Duodenal mucosa (tissue), 2 donors: ENCODE data around the gene ARMC3.

Experiments
- H3K27ac ChIP-seq: one replicate; pipeline ENCODE4 v1.7.0; 2013; ENCODE audit warnings: low read depth, low read length
- H3K27me3 ChIP-seq, 2 donors: one replicate each; pipeline ENCODE4 v1.7.0; 2013; ENCODE audit warnings: low read length in 2 of 2, control low read depth in 1 of 2; ENCODE audit not compliant: insufficient read depth in 2 of 2, control insufficient read depth in 1 of 2
- H3K36me3 ChIP-seq, 2 donors: one replicate each; pipeline ENCODE4 v1.7.0; 2013; ENCODE audit warnings: low read length in 2 of 2, control low read depth in 1 of 2; ENCODE audit not compliant: insufficient read depth in 2 of 2, control insufficient read depth in 1 of 2
- H3K4me1 ChIP-seq, 2 donors: one replicate each; pipeline ENCODE4 v1.7.0; 2013; ENCODE audit warnings: low read length in 2 of 2, control low read depth in 1 of 2; ENCODE audit not compliant: insufficient read depth in 2 of 2, control insufficient read depth in 1 of 2
- H3K4me3 ChIP-seq, 2 donors: one replicate each; pipeline ENCODE4 v1.7.0; 2013; ENCODE audit warnings: low read length in 2 of 2, low read depth in 1 of 2
- H3K9ac ChIP-seq, 2 donors: one replicate each; pipeline ENCODE4 v1.7.0; 2013; ENCODE audit warnings: low read length in 2 of 2, low read depth in 1 of 2
- H3K9me3 ChIP-seq, 2 donors: one replicate each; pipeline ENCODE4 v1.7.0; 2013; ENCODE audit warnings: low read length in 2 of 2, control low read depth in 1 of 2; ENCODE audit not compliant: control insufficient read depth in 1 of 2

Gene ARMC3, protein sequence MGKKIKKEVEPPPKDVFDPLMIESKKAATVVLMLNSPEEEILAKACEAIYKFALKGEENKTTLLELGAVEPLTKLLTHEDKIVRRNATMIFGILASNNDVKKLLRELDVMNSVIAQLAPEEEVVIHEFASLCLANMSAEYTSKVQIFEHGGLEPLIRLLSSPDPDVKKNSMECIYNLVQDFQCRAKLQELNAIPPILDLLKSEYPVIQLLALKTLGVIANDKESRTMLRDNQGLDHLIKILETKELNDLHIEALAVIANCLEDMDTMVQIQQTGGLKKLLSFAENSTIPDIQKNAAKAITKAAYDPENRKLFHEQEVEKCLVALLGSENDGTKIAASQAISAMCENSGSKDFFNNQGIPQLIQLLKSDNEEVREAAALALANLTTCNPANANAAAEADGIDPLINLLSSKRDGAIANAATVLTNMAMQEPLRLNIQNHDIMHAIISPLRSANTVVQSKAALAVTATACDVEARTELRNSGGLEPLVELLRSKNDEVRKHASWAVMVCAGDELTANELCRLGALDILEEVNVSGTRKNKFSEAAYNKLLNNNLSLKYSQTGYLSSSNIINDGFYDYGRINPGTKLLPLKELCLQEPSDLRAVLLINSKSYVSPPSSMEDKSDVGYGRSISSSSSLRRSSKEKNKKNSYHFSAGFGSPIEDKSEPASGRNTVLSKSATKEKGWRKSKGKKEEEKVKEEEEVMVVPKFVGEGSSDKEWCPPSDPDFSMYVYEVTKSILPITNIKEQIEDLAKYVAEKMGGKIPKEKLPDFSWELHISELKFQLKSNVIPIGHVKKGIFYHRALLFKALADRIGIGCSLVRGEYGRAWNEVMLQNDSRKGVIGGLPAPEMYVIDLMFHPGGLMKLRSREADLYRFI

DNA sequence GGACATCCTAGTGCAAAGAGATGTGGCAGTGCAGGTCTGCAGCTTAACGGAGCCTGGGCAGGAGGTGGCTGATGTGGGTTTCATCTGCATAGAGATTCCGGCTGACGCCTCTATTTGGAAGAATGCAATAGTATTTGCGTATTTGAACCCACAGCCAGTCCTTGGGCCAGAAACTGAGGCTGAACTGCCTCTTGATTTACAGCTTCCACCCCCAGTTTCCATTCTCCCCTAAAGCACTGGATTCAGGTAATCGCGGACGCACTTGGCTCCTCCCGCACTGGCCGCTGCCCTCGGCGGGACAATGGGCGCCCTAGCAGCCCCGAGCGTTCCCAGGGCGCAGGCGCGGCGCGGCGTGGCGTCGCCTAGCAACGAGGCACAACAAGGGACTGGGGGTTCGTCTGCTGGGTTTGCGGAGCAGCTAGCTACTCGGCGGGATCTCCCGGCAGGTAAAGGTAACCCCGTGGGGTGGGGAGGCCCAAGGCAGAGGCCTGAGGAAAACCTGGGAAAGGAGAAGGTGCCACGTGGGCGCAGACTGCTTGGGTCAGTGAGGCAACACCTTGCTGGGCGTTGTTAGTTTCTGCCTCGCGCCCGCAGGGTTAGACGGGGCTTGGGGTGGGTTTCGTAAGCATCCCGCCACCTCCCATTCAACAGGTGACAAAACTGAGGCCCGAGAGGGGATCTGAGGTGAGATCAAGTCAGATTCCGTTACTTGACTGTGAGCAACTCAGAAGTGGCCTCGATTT, at the start of gene ARMC3:
Gene ARMC3, plus strand, starts transcription at position 393 of the 743 bp plus-strand sequence. CDS start 3,944 bp downstream, outside the sequence.
- Histone ChIP-seq H3K4me1 (peaks cover 17 to 19% of the 10 kb centered on the region in 2 donors), H3K4me3 (peak within 1 kb of the TSS; percentile 62 to 70), H3K27ac (no peak within 1 kb of the TSS), H3K9ac (no peak within 1 kb of the TSS), H3K27me3 (peaks cover 0 to 13% of the 10 kb centered on the region in 2 donors), H3K9me3 (no peaks in the 10 kb centered on the region), H3K36me3 (no peaks in the 10 kb centered on the region)

DNA sequence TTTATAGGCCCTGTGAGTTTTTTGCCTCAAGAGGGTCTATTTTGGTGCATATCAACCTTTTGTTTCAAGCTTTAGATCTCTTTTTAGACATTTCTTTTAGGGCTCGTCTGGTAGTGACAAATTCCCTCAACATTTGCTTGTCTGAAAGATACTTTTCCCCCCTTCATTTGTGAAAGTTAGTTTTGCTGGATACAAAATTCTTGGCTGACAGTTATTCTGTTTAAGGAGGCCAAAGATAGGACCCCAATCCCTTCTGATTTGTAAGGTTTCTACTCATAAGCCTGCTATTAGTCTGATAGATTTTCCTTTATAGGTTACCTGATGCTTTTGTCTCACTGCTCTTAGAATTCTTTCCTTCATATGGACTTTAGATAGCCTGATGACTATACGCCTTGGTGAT, 36.1 kb upstream of the ARMC3 start:
- H3K36me3 ChIP-seq = no peaks in the 10 kb centered on the region

DNA sequence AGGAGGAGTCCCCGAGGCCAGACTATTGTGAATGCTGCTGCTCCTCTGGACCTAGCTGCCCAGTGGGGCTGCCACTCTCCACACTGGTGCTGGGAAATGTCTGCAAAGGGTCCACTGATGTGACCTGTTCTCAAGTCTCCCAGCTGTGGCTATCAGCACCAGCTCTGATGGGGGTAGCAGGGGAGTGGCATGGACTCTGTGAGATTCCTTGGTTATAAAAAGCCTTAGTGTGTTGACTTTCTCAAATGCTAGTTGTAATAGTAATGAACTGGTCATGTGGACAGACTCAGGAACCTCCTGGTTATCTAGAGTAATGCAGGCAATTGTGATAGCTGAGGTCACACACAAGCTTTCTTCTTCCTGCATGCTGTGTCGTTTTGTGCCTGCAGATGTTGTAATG, 34.1 kb upstream of the ARMC3 start:
- Histone ChIP-seq H3K27ac (no peak overlapping the region), H3K4me1 (no peaks in the 10 kb centered on the region), H3K9me3 (no peaks in the 10 kb centered on the region), H3K9ac (no peak overlapping the region), H3K4me3 (no peak overlapping the region), H3K27me3 (no peaks in the 10 kb centered on the region), H3K36me3 (no peaks in the 10 kb centered on the region)

More for the DNA sequence above, 36.1 kb upstream of the ARMC3 start:
- Histone ChIP-seq H3K9me3 (no peaks in the 10 kb centered on the region), H3K4me3 (no peak overlapping the region), H3K27ac (no peak overlapping the region), H3K9ac (no peak overlapping the region), H3K4me1 (no peaks in the 10 kb centered on the region), H3K27me3 (no peaks in the 10 kb centered on the region)

DNA sequence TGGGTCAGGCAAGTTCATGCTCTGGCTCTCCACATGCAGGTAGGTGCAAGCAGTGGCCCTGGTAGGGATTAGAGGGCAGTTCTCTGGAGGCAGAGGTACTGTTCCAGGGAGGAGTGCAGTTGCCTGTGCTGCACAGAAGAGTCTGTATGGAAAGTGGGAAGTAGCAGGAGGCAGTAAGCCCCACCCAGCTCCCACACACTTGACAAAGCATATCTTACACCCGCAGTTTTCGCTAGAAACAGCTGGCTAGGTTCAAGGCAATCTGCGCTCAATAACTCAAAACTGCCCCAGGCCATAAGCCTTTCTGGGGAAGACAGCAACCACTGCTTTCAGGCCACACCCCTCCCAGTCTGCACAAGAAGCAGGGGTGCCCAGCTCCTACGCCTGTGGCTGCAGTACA, 33.1 kb upstream of the ARMC3 start:
- no peak overlapping the region for H3K27ac ChIP-seq
- H3K36me3 ChIP-seq = no peaks in the 10 kb centered on the region
- no peak overlapping the region for H3K4me3 ChIP-seq
- no peaks in the 10 kb centered on the region for H3K9me3 ChIP-seq
- H3K9ac ChIP-seq = no peak overlapping the region
- no peaks in the 10 kb centered on the region for H3K4me1 ChIP-seq
- no peaks in the 10 kb centered on the region for H3K27me3 ChIP-seq

DNA sequence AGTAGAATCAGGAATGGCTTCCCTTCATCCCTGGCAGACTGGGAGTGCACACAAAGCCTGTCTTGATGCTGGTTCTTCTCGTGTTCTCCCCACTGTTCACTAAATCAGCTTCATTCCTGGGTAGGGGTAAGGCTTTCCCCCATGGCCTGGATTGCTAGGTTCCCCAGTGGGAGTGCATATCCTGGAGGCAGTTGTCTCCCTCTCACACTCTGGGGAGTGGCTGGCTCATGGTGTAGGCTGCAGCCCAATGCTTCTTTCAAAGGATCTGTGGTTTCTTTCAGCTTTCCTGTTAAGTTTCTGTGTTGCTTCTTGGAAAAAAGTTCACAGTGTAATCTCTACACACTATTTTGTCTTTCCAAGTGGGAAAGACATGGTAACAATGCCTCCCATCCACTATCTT, 32.6 kb upstream of the ARMC3 start:
- Histone ChIP-seq H3K9me3 (no peaks in the 10 kb centered on the region), H3K36me3 (no peaks in the 10 kb centered on the region), H3K27ac (no peak overlapping the region), H3K4me1 (no peaks in the 10 kb centered on the region), H3K4me3 (no peak overlapping the region), H3K9ac (no peak overlapping the region), H3K27me3 (no peaks in the 10 kb centered on the region)

DNA sequence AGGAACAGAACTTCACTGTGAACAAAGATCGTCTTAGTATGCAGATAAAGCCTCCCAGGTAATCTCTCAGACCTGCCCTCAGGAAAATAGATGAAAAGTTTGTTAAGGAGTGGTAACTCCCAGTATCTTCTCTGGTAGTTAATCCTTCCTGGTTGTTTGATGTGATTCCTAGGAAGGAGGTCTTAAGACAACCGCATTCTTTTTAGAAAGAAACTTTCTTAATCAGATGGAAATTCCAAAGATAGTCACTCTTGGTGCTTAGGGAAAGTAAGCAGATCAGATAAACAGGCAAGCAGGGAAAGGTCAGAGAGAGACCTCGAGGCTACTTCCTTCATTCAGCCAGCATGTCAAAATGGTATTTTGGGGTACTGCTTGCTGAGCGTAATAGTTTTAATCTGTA, 30.5 kb upstream of the ARMC3 start:
- Histone ChIP-seq H3K27ac (no peak overlapping the region), H3K36me3 (no peaks in the 10 kb centered on the region), H3K9me3 (no peaks in the 10 kb centered on the region), H3K4me1 (no peaks in the 10 kb centered on the region), H3K27me3 (no peaks in the 10 kb centered on the region), H3K9ac (no peak overlapping the region), H3K4me3 (no peak overlapping the region)

DNA sequence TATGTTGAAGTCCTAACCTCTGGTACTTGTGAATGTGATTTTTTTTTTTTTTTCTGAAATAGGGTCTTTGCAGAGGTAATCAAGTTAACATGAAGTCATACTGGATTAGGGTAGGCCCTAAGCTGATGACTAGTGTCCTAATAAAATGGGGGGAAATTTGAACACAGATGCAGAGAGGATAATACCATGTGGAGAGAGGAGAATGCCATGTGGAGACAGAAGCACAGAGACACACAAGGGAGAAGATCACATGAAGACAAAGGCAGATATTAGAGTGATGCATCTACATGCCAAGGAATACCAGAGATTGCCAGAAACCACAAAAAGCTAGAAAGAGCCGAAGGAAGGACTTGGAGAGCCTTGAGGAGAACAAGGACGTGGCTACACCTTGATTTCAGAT, 28.5 kb upstream of the ARMC3 start:
- Histone ChIP-seq H3K4me1 (no peaks in the 10 kb centered on the region), H3K9ac (no peak overlapping the region), H3K9me3 (no peaks in the 10 kb centered on the region), H3K27me3 (no peaks in the 10 kb centered on the region), H3K36me3 (no peaks in the 10 kb centered on the region), H3K4me3 (no peak overlapping the region), H3K27ac (no peak overlapping the region)

DNA sequence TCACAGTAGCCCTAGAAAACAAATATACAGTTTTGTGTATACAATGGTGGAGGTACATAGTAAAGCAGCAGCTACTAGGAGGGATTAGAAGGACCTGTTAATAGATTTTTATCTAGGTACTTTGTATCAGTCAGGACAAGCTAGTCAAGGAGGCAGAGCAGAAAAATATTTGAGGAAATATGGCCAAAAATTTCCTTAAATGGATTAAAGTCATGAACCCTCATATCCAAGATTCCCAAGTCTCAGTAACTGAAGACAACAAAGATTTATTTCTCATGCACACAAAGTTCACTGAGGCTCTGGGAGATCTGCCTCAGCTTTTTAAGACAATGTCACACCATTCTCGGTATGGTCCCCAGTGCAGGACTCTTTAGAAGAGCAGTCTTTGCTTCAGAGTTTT, 28.1 kb upstream of the ARMC3 start:
- no peak overlapping the region for H3K4me3 ChIP-seq
- H3K9me3 ChIP-seq = no peaks in the 10 kb centered on the region
- H3K27ac ChIP-seq = no peak overlapping the region
- H3K9ac ChIP-seq = no peak overlapping the region
- H3K27me3 ChIP-seq = no peaks in the 10 kb centered on the region
- H3K4me1 ChIP-seq = no peaks in the 10 kb centered on the region
- H3K36me3 ChIP-seq = no peaks in the 10 kb centered on the region

DNA sequence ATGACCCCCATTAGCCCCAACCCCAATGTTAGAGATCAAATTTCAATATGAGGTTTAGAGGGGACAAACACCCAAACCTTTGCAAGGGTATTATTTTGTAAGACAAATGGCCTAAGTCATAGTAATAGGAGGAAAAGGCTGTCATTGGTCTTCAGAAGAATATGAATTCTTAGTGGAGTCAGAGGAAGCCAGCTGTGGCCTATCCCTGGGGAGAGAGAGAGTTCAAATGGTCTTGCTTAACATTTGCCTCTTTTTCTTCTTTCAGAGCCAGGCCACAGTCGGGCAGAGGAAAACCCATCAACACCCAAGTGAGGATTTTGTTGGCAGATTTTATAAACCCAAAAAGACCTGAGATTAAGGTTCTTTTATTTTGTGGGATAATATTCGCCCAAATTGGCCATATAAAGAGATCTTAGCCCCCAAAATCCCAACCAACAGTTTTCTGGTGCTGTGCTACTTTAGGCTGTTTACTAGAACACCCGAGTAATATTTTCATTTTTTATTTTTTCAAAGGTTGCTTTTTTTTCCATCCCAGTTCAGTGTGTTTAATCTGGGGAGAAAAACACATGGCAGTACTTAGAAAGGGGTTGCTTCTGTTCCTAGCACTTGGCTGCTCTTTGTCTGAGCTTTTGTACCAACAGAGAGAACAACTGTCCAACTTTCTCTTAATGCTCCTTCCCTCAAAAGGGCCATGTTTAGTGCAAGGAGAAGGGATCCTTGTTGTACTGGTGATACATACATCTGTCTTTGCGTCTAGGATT, 26.8 kb upstream of the ARMC3 start:
- Histone ChIP-seq H3K36me3 (no peaks in the 10 kb centered on the region), H3K27ac (no peak overlapping the region), H3K9me3 (no peaks in the 10 kb centered on the region), H3K27me3 (no peaks in the 10 kb centered on the region), H3K9ac (no peak overlapping the region), H3K4me1 (no peaks in the 10 kb centered on the region), H3K4me3 (no peak overlapping the region)
